Epithelial cell of proximal tubule (primary cell): ENCODE measurements around the gene AVL9. TPM values are rescaled to one million over a fixed set of nuclear protein-coding genes. Genes with fewer than 3 reads are reported as not detected.
"Not testable (repeated sequence)": the region's sequence is repeated elsewhere in the genome, so short reads cannot be mapped to it uniquely, and the experiment has no call there.

ENCODE experiments used
- DNase-seq: peaks from one replicate; pipeline ENCODE4 v3.0.0-alpha.2; 2011; ENCODE audit warnings: low read depth
- H3K4me3 ChIP-seq: 2 replicates; pipeline ENCODE4 v1.5.1; 2011; ENCODE audit warnings: low read depth, mild to moderate bottlenecking, low read length
- CTCF ChIP-seq: conservative IDR thresholded peaks from 2 replicates; pipeline ENCODE4 v1.5.1; 2012; ENCODE audit warnings: low read depth, mild to moderate bottlenecking, low read length
- total RNA-seq: library from RNA; depleted of rRNA; stranded (reverse); fragments of >200 nt; gene quantifications from 2 replicates; pipeline ENCODE4 v1.2.3, GENCODE V29; 2015

AVL9 gene
- total RNA-seq, 1 donor from 2014 or later = 56.7 TPM

DNA sequence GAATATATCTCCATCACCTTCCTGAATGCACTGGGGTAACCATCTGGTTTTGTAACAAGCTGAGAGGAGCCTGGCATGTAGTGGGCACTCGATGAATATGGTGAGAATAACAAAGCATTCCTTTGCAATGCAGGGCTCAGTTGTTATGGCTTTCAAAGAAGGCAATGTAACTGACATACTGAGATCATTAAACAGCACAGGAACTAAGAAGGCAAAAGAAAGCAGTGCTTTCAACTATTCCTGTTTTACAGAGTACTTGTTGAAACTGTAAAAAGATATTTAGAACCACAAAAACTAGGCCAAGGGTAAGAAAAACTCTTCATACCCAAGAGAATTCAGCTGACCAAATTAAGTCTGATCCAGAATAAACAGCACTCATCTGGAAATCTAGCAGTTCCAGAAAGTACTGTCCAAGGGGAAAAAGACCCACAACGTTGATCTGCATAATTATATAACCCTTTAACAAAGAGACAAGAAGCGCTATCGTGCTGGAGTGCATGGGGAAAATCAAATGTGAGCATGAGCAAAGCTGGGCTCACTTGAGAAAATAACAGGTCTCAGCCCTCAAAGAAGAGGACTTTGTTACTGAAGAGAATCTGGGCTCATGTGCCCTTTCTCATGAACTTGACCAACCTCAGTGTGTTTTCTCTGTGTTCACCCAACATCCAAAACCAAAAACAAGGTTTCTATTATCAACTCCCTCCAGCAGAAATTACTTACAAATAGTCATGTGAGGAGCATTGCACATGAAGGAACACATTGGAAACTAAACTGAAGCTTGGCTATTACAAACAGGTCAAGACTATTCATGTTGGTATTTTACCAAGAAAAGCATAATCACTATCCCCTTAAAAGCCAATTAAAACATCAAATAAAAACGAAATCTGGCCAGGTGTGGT is 116.2 kb downstream of the AVL9 start:
- no peak for TF ChIP-seq CTCF
- no peak overlapping the region for H3K4me3 ChIP-seq

DNA sequence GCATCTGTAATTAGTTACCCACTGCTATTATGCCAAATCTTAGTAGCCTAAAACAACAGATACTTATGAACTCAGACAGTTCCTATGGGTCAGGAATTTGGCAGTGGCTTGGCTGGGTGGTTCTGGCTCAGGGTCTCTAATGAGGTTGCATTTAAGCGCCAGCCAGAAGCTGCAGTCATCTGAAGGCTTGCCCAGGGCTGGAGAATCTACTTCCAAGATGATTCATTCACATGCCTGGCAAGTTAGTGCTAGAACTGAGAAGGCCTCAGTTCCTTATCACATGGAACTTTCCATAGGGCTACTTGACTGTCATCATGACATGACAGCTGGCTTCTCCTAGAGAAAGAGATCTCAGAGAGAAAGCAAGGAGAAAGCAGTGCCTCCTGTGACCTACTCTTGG is 121.3 kb downstream of the AVL9 start:
- H3K4me3 ChIP-seq = no peak overlapping the region
- TF ChIP-seq CTCF = no peak
- DNase-seq = peak; percentile 61

More for the DNA sequence above, 116.2 kb downstream of the AVL9 start:
- no peak for DNase-seq

DNA sequence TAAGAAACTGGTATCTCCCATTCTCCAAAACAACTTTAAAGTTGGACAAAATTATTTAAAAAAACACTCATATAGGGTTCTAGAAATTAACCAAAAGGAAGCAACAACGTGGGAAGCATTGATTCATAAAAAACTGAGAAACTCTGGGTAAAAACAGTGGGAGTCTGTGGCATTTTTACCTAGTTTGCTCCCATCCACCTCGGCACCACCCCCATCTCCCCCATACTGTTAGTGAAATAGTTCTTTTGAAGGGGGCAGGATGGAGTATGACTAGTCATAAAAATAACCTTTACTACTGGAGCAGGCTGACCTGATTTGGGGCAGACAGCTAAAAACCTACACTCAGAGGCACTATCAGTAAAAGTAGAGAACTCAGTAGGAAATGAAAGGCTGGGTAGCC is 123.2 kb downstream of the AVL9 start:
- TF ChIP-seq CTCF = no peak
- no peak for DNase-seq
- no peak overlapping the region for H3K4me3 ChIP-seq

- no peak for DNase-seq
- H3K4me3 ChIP-seq = no peak overlapping the region
- TF ChIP-seq CTCF = no peak
These were observed 123.7 kb downstream of the AVL9 start for GRCh38 chr7:32618987-32619386.

DNA sequence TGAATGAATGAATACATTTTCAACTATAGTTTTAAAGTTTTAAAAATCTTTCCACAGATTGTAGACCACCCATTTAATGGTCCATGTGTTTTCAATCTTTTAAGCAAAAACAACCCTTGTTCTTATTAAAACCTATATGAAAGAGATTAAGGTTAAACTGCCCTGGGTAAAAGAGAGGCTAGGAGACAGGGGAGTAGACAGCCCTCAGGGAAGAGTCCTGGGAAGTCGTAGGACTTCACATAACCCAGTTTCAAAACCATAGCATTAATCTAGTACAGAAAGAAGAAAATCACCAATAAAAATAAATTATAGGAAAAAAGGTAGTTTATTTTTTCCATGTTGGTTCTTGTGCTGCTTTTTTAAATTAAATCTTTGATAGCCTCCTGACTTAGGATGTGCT is 124.1 kb downstream of the AVL9 start:
- not testable (repeated sequence) for H3K4me3 ChIP-seq, DNase-seq

DNA sequence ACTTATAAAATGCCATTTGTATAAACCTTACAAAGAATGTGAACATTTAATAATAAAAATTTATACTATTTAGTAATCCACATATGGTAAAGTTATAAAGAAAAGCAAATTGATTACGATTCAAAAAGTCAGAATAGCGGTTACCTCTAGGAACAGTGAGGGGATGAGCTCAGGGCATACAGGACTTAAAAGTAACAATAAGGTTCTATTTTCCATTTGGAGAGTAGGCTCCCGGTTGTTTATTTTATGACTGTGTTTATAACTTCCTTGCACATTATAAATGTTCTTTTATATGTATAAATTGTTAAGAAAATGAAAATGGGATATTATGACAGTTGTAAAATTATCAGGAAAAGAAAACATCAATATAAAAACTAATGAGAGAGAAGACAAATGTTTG is 135.7 kb downstream of the AVL9 start:
- DNase-seq = no peak
- no peak overlapping the region for H3K4me3 ChIP-seq
- TF ChIP-seq CTCF = no peak

DNA sequence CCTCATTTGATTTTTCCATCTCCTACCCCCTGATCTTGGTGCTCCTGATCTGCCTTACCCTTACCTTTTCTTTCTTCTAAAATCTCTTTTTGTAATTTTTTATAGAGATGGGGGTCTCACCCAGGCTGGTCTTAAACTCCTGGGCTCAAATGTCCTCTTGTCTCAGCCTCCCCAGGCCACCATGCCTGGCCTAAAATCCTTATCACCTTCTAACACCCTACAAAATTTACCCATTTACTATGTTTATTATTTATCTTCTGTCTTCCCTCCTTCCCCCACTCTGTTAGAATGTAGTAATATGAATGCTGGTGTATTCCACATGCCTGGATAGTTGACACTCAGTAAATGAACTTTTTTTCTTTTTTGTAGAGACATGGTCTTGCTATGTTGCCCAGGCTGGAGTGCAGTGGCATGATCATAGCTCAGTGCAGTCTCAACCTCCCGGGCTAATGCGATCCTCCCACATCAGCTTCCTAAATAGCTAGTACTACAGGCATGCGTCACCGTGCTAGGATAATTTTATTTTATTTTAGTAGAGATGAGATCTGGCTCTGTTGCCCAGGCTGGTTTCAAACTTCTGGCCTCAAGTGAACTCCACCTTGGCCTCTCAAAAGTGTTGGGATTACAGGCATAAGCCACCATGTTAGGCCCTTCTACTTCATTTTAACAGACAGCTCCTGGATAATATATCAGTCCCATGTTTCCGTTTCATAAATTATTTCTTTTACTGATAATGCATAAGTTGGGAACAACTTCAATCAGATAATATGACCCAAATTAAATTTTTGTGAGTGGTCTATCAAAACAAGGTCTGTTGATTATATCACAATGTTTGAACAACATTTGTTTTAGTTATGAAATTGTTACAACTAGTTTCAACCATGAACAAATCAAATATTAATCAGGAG is 136.6 kb downstream of the AVL9 start:
- DNase-seq, H3K4me3 ChIP-seq: not testable (repeated sequence)

DNA sequence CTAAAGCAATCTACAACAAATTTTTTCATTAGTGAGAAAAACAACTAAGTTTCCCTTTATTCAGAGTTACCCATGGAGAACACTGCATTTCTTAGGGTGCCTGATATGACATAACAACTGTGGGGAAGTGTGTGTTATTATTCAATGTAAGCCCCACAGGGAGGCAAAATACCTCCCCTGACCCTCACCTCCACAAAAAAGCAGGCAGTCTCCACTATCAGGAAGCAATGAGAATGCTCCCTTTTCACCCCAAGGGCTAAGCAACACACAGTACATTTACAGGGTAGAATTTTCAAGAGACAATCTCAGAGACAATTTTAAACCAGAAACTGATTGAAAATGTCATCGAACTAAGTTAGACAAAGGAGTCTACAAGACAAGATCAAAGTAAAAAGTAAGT is 138.2 kb downstream of the AVL9 start:
- not testable (repeated sequence) for DNase-seq, H3K4me3 ChIP-seq

GRCh38 chr7:32634798-32635393 is 139.6 kb downstream of the AVL9 start:
- not testable (repeated sequence) for DNase-seq, H3K4me3 ChIP-seq

DNA sequence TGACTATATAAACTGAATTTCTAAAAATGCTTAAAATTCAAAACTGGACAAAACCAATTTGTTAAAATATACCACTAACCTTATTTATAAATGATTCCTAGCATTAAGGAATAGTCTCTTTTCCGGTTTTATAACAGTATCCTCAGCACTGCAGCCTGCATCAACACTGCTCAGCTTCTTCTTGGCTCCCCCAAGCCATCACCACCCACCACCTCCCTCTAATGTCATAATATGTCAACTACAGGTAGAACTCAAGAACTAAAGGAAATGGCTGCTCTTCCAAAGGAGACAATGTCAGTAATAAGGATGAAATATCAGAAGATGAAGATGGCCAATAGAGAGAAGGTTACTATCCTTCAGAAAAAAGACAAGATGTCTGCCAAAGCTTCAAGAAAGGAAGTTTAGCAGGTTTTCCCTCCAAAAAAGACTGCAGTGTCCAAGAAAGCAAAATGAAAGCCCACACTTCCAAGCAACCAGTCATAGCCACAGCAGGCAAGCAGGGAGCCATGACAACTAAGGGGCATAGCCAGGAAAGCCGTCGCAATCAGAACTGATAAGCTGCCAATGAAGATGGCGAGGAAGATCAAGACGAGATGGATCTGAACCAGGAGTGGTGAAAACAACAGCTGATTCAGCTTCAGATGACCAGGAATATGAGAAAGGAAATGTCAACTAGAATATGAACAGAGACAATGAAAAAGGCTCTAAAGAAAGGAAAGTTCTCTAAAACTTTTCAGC is 141.6 kb downstream of the AVL9 start:
- not testable (repeated sequence) for DNase-seq, H3K4me3 ChIP-seq

DNA sequence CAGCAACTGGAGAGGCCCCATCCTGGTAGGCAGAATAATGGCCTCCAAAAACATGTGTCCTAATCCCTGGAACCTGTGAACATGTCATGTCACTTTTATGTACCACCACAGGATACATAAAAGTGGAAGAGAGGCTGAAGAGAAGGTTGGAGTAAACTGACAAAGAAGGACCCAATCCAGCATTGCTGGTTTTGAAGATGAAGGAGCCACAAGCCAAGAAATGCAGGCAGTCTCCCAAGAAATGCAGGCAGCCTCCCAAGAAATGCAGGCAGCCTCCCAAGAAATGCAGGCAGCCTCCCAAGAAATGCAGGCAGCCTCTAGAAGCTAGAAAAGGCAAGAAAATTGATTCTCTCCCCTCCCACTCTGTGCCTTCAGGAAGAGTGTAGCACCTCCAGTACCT is 142.3 kb downstream of the AVL9 start:
- DNase-seq = not testable (repeated sequence)

More for the DNA sequence above, 142.3 kb downstream of the AVL9 start:
- H3K4me3 ChIP-seq = not testable (repeated sequence)
